Pericardium fibroblast (primary cell): ENCODE measurements around the gene KLRF1. TPM values are rescaled to one million over a fixed set of nuclear protein-coding genes. Genes with fewer than 3 reads are reported as not detected.

Experiments used
- total RNA-seq: library from RNA; depleted of rRNA; stranded (reverse); fragments of >200 nt; gene quantifications from 2 replicates; pipeline ENCODE4 v1.2.3, GENCODE V29; 2015

KLRF1 gene
- total RNA-seq = 3.0 TPM in 1 of 2 replicates, not detected in the other

GRCh38 chr12:9827209-9827888, at the start of gene KLRF1:
KLRF1 (plus strand) TSS chr12:9827481; CDS start chr12:9827545, 64 bp downstream.

GRCh38 chr12:9869307-9870161, 42.3 kb downstream of the KLRF1 start, which contains the start of gene CLEC2B:
CLEC2B (minus strand) TSS chr12:9869354.

GRCh38 chr12:9881246-9881645, 54.0 kb downstream of the KLRF1 start, which contains the start of gene KLRF2:
KLRF2 (plus strand) TSS chr12:9881489; CDS start chr12:9881596, 107 bp downstream.

Other genes with a start within 250 kb of the KLRF1 start
- gene KLRB1, start 219.6 kb upstream of the KLRF1 start, total RNA-seq = not detected in 2 replicates
- gene CLEC2D, start 157.8 kb upstream of the KLRF1 start, total RNA-seq = 1.7 and 2.7 TPM in 2 replicates
- gene CLECL1, start 94.4 kb upstream of the KLRF1 start, total RNA-seq = not detected in 2 replicates
- gene CD69, start 66.6 kb upstream of the KLRF1 start, total RNA-seq = not detected in 2 replicates
- gene CLEC2B, start 41.9 kb downstream of the KLRF1 start, total RNA-seq = 4.0 and 11.4 TPM in 2 replicates
- gene KLRF2, start 54.0 kb downstream of the KLRF1 start, total RNA-seq = not detected in 2 replicates
- gene CLEC2A, start 104.9 kb downstream of the KLRF1 start, total RNA-seq = not detected in 2 replicates
- gene CLEC12A, start 143.9 kb downstream of the KLRF1 start, total RNA-seq = not detected in 2 replicates
- not detected in 2 replicates for gene CLEC1B, start 171.6 kb downstream of the KLRF1 start, total RNA-seq
- gene CLEC12B, start 183.1 kb downstream of the KLRF1 start, total RNA-seq = not detected in 2 replicates
- gene CLEC9A, start 203.2 kb downstream of the KLRF1 start, total RNA-seq = not detected in 2 replicates